Fibroblast of lung (primary cell): Measurements from ENCODE around the gene CDKN2A. TPM values are rescaled to one million over a fixed set of nuclear protein-coding genes. Genes with fewer than 3 reads are reported as not detected.
A peak's percentile ranks its signal among the peaks of the same experiment; 100 is the strongest.

Experiments used
- DNase-seq, 2 donors: peaks; one replicate each; pipeline versions ENCODE4 v3.0.0 to v3.0.0-alpha.2; 2010; ENCODE audit warnings: low read depth in 2 of 2
- H2AFZ ChIP-seq: 2 replicates; pipeline ENCODE4 v1.5.1; 2012; ENCODE audit warnings: low read length, control low read depth, inconsistent platforms
- H3K27ac ChIP-seq: 2 replicates; pipeline ENCODE4 v1.5.1; 2011; ENCODE audit warnings: low read length, control low read depth; ENCODE audit not compliant: insufficient read depth
- H3K27me3 ChIP-seq: 2 replicates; pipeline ENCODE4 v1.5.1; 2011; ENCODE audit warnings: mild to moderate bottlenecking, low read length; ENCODE audit not compliant: control insufficient read depth, insufficient read depth
- H3K36me3 ChIP-seq: 2 replicates; pipeline ENCODE4 v1.5.1; 2011; ENCODE audit warnings: low read length; ENCODE audit not compliant: control insufficient read depth, insufficient read depth
- H3K4me1 ChIP-seq: 2 replicates; pipeline ENCODE4 v1.5.1; 2011; ENCODE audit warnings: low read length; ENCODE audit not compliant: control insufficient read depth, insufficient read depth; ENCODE audit errors: extremely low read depth
- H3K4me2 ChIP-seq: 2 replicates; pipeline ENCODE4 v1.5.1; 2011; ENCODE audit warnings: low read length, control low read depth; ENCODE audit not compliant: insufficient read depth; ENCODE audit errors: extremely low read depth
- H3K4me3 ChIP-seq, 4 experiments: fragments of 200-600 bp in 1 of 4; sonication (generic) in 1 of 4; replicated peaks in 1 of 4; 2 replicates each; pipeline ENCODE4 v1.5.1; 2011 to 2016; ENCODE audit warnings: low read length in 4 of 4, low read depth in 3 of 4, mild to moderate bottlenecking in 3 of 4, control low read depth in 2 of 4, inconsistent platforms in 1 of 4, mixed read lengths in 1 of 4; ENCODE audit not compliant: insufficient read depth in 1 of 4; ENCODE audit errors: control extremely low read depth in 1 of 4
- H3K79me2 ChIP-seq: 2 replicates; pipeline ENCODE4 v1.5.1; 2012; ENCODE audit warnings: mild to moderate bottlenecking, low read length, inconsistent platforms; ENCODE audit not compliant: control insufficient read depth, insufficient read depth
- H3K9ac ChIP-seq: 2 replicates; pipeline ENCODE4 v1.5.1; 2011; ENCODE audit warnings: mild to moderate bottlenecking, low read length, control low read depth; ENCODE audit not compliant: insufficient read depth
- H3K9me3 ChIP-seq: 2 replicates; pipeline ENCODE4 v1.5.1; 2012; ENCODE audit warnings: low read depth, low read length; ENCODE audit not compliant: control insufficient read depth, insufficient read depth
- H4K20me1 ChIP-seq: 2 replicates; pipeline ENCODE4 v1.5.1; 2011; ENCODE audit warnings: low read length; ENCODE audit not compliant: control insufficient read depth, insufficient read depth; ENCODE audit errors: extremely low read depth
- CTCF ChIP-seq, 2 donors: IDR thresholded peaks in 1 of 2; conservative IDR thresholded peaks in 1 of 2; 1 replicate in 1 of 2; 2 replicates in 1 of 2; pipeline ENCODE4 v1.5.1; 2011 to 2012; ENCODE audit warnings: low read length in 2 of 2, control low read depth in 1 of 2, inconsistent platforms in 1 of 2, low read depth in 1 of 2, mild to moderate bottlenecking in 1 of 2
- EZH2 ChIP-seq: IDR thresholded peaks from 2 replicates; pipeline ENCODE4 v1.5.1; 2012; ENCODE audit warnings: low read length, control low read depth, mild to moderate bottlenecking; ENCODE audit errors: missing control alignments
- polyA plus RNA-seq, 2 donors: library from polyadenylated mRNA; depleted of rRNA in 1 of 2; stranded (reverse) in 1 of 2; unstranded in 1 of 2; fragments of >200 nt; gene quantifications; 2 replicates each; pipeline ENCODE4 v1.2.1, GENCODE V29; 2011 to 2012; ENCODE audit warnings: missing spikeins in 1 of 2
- total RNA-seq: library from RNA; depleted of rRNA; stranded (reverse); fragments of >200 nt; gene quantifications from 2 replicates; pipeline ENCODE4 v1.2.1, GENCODE V29; 2014

Gene CDKN2A
- total and polyA plus RNA-seq, 2 donors (not counting 1 experiment from before 2014, with no cell fraction given) = 19.2 to 23.5 TPM

GRCh38 chr9:22029231-22029630, 35.0 kb upstream of the CDKN2A start:
- H2AFZ ChIP-seq = no peak overlapping the region
- H3K9ac ChIP-seq = no peak overlapping the region
- no peak overlapping the region for H3K27ac ChIP-seq
- H3K9me3 ChIP-seq = no peaks in the 10 kb centered on the region
- H4K20me1 ChIP-seq = no peaks in the 10 kb centered on the region
- H3K4me3 ChIP-seq = no peak overlapping the region
- no peaks in the 10 kb centered on the region for H3K79me2 ChIP-seq
- DNase-seq = peak in 1 of 2 donors; percentile 52
- no peaks in the 10 kb centered on the region for H3K36me3 ChIP-seq
- no peak for TF ChIP-seq EZH2
- TF ChIP-seq CTCF (conservative IDR thresholded peaks at IDR 0.05 in 1 of 2, IDR thresholded peaks at IDR 0.05 in 1 of 2; ENCODE audit: low read depth in 1 of 2, low read length in 2 of 2) = no peak
- H3K4me1 ChIP-seq = no peaks in the 10 kb centered on the region
- no peak overlapping the region for H3K4me2 ChIP-seq
- no peaks in the 10 kb centered on the region for H3K27me3 ChIP-seq

- no peak overlapping the region for H2AFZ ChIP-seq
- H3K36me3 ChIP-seq = no peaks in the 10 kb centered on the region
- no peaks in the 10 kb centered on the region for H3K4me1 ChIP-seq
- H3K27ac ChIP-seq = no peak overlapping the region
- H3K4me2 ChIP-seq = no peak overlapping the region
- H3K27me3 ChIP-seq = no peaks in the 10 kb centered on the region
- TF ChIP-seq EZH2 (no peak), CTCF (conservative IDR thresholded peaks at IDR 0.05 in 1 of 2, IDR thresholded peaks at IDR 0.05 in 1 of 2; ENCODE audit: low read depth in 1 of 2, low read length in 2 of 2) (no peak)
- no peaks in the 10 kb centered on the region for H4K20me1 ChIP-seq
- no peak overlapping the region for H3K4me3 ChIP-seq
- no peak overlapping the region for H3K9ac ChIP-seq
- H3K79me2 ChIP-seq = no peaks in the 10 kb centered on the region
- DNase-seq = no peak
- no peaks in the 10 kb centered on the region for H3K9me3 ChIP-seq
Measured at GRCh38 chr9:22028394-22028793, 34.2 kb upstream of the CDKN2A start.

DNA sequence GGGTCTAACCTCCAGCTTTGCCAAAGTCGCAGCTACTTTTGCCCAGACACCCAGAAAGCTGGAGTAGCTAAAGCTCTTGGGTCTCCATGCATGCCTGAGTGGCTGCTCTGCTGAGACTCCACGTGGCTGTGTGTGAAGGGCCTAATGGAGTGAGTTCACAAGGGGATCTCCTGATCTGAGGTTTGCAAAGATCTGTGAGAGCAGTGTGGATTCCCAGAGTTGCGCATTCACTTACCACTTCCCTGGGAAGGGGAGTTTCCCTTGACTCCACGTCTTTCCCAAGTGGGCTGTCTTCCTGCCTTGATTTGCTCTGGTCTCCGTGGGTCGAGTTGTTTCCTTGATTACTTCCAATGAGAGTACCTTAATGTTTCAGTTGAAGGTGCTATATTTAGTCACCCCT, 32.5 kb upstream of the CDKN2A start:
- TF ChIP-seq CTCF (conservative IDR thresholded peaks at IDR 0.05 in 1 of 2, IDR thresholded peaks at IDR 0.05 in 1 of 2; ENCODE audit: low read depth in 1 of 2, low read length in 2 of 2) (no peak), EZH2 (no peak)
- Histone ChIP-seq H3K4me3 (no peak overlapping the region), H2AFZ (no peak overlapping the region), H3K4me1 (no peaks in the 10 kb centered on the region), H3K9me3 (no peaks in the 10 kb centered on the region), H3K79me2 (no peaks in the 10 kb centered on the region), H3K36me3 (no peaks in the 10 kb centered on the region), H3K27ac (no peak overlapping the region), H3K4me2 (no peak overlapping the region), H3K27me3 (no peaks in the 10 kb centered on the region), H4K20me1 (no peaks in the 10 kb centered on the region), H3K9ac (no peak overlapping the region)
- DNase-seq = no peak
